ENCODE data around the gene GCNT3.

The GCNT3 gene

GRCh38 chr15:59611276-59612260 is at the start of gene GCNT3:
TSS of gene GCNT3 (plus strand) at chr15:59611783. CDS start at chr15:59618239, 6,456 bp downstream.
- no peak for DNase-seq (ENCODE audit: low read depth, low spot score)

GRCh38 chr15:59562448-59563186 is 49.0 kb upstream of the GCNT3 start:
- no peak for DNase-seq (ENCODE audit: low read depth, low spot score)

GRCh38 chr15:59565299-59565698 is 46.3 kb upstream of the GCNT3 start:
- no peak for DNase-seq (ENCODE audit: low read depth, low spot score)

GRCh38 chr15:59567324-59567723 is 44.3 kb upstream of the GCNT3 start:
- no peak for DNase-seq (ENCODE audit: low read depth, low spot score)

- DNase-seq (ENCODE audit: low read depth, low spot score), result no peak
Measured at GRCh38 chr15:59569477-59569876, 42.1 kb upstream of the GCNT3 start.

- no peak for DNase-seq (ENCODE audit: low read depth, low spot score)
Measured at GRCh38 chr15:59570315-59570714, 41.3 kb upstream of the GCNT3 start.

- DNase-seq (ENCODE audit: low read depth, low spot score), result no peak
Measured at GRCh38 chr15:59571606-59572005, 40.0 kb upstream of the GCNT3 start.

GRCh38 chr15:59583088-59583487 is 28.5 kb upstream of the GCNT3 start:
- no peak for DNase-seq (ENCODE audit: low read depth, low spot score)

- no peak for DNase-seq (ENCODE audit: low read depth, low spot score)
Measured at GRCh38 chr15:59587085-59587826, 24.3 kb upstream of the GCNT3 start.

- DNase-seq (ENCODE audit: low read depth, low spot score), result no peak
Measured at GRCh38 chr15:59590027-59590426, 21.6 kb upstream of the GCNT3 start.

GRCh38 chr15:59591356-59591755 is 20.2 kb upstream of the GCNT3 start:
- DNase-seq (ENCODE audit: low read depth, low spot score), result no peak

- DNase-seq (ENCODE audit: low read depth, low spot score), result no peak
Measured at GRCh38 chr15:59594493-59594942, 17.1 kb upstream of the GCNT3 start.

- no peak for DNase-seq (ENCODE audit: low read depth, low spot score)
Measured at GRCh38 chr15:59594991-59595390, 16.6 kb upstream of the GCNT3 start.

GRCh38 chr15:59595434-59595915 is 16.1 kb upstream of the GCNT3 start:
- no peak for DNase-seq (ENCODE audit: low read depth, low spot score)

- DNase-seq (ENCODE audit: low read depth, low spot score), result no peak
Measured at GRCh38 chr15:59596640-59597039, 14.9 kb upstream of the GCNT3 start.

GRCh38 chr15:59598461-59598860 is 13.1 kb upstream of the GCNT3 start:
- DNase-seq (ENCODE audit: low read depth, low spot score), result no peak

- no peak for DNase-seq (ENCODE audit: low read depth, low spot score)
Measured at GRCh38 chr15:59605994-59606393, 5.6 kb upstream of the GCNT3 start.

- DNase-seq (ENCODE audit: low read depth, low spot score), result no peak
Measured at GRCh38 chr15:59609730-59610712, 1.6 kb upstream of the GCNT3 start.

GRCh38 chr15:59614153-59614552 is 2.6 kb downstream of the GCNT3 start:
- DNase-seq (ENCODE audit: low read depth, low spot score), result no peak

- DNase-seq (ENCODE audit: low read depth, low spot score), result no peak
Measured at GRCh38 chr15:59615661-59616060, 4.1 kb downstream of the GCNT3 start.
